HepG2 (cell line): ENCODE results near the gene PDGFRB. TPM values are rescaled to one million over a fixed set of nuclear protein-coding genes. Genes with fewer than 3 reads are reported as not detected.

ENCODE experiments used
- ATAC-seq: fragments of 200-7000 bp; cut with Tn5 transposase; 3 replicates; pipeline ENCODE4 v1.9.1; 2020; ENCODE audit warnings: mild to moderate bottlenecking, moderate library complexity
- BruUV-seq: library from RNA; stranded (reverse); fragments of 400-500 nt; replicated peaks from 2 replicates; lab custom pipeline; 2021; lab: Mats Ljungman, UMichigan
- CTCF ChIA-PET: fragments of 300-600 bp; formaldehyde crosslinking; extraction: SDS; loops from one replicate; lab custom pipeline; 2021; ENCODE audit warnings: low total read pairs, inconsistent platforms, low intra/inter-chr PET ratio; lab: Yijun Ruan, JAX
- POLR2A ChIA-PET: fragments of 350-600 bp; sonication (Branson Sonifier 250); formaldehyde crosslinking; loops from one replicate; lab custom pipeline; 2020; ENCODE audit warnings: antibody characterized with exemption, inconsistent platforms; lab: Yijun Ruan, JAX
- DNase-seq: peaks from one replicate; pipeline ENCODE4 v3.0.0-alpha.2; 2015; ENCODE audit warnings: low spot score
- FAIRE-seq: peaks from 3 replicates; lab custom pipeline; 2011; peaks lifted over from hg19 to GRCh38; lab: Jason Lieb, UNC
- H2AFZ ChIP-seq: one replicate; pipeline ENCODE4 v1.6.1; 2011; ENCODE audit warnings: low read length, inconsistent platforms
- H3K27ac ChIP-seq: fragments of 300-600 bp; 3 replicates; pipeline ENCODE4 v1.8.0; 2011; ENCODE audit warnings: mixed run types, mild to moderate bottlenecking, mixed read lengths, low read length, inconsistent platforms; ENCODE audit not compliant: insufficient read depth; ENCODE audit errors: extremely low read length
- H3K27me3 ChIP-seq, 2 experiments: fragments of 200-600 bp in 1 of 2; 2 replicates in 1 of 2; 3 replicates in 1 of 2; pipeline versions ENCODE4 v1.6.0 to v1.8.0; 2011; ENCODE audit warnings: low read length in 2 of 2, mild to moderate bottlenecking in 2 of 2, moderate library complexity in 2 of 2, inconsistent platforms in 1 of 2; ENCODE audit not compliant: insufficient read depth in 2 of 2, control insufficient read depth in 1 of 2
- H3K36me3 ChIP-seq, 2 experiments: fragments of 200-600 bp in 1 of 2; replicated peaks in 1 of 2; 2 replicates in 1 of 2; 3 replicates in 1 of 2; pipeline versions ENCODE4 v1.5.1 to v1.8.0; 2011; ENCODE audit warnings: low read length in 2 of 2, inconsistent platforms in 1 of 2; ENCODE audit not compliant: insufficient read depth in 2 of 2, control insufficient read depth in 1 of 2
- H3K4me1 ChIP-seq: 2 replicates; pipeline ENCODE4 v1.5.1; 2012; ENCODE audit warnings: low read length, inconsistent platforms; ENCODE audit not compliant: insufficient read depth
- H3K4me2 ChIP-seq: 2 replicates; pipeline ENCODE4 v1.6.0; 2011; ENCODE audit warnings: low read depth, low read length, inconsistent platforms
- H3K4me3 ChIP-seq, 3 experiments: fragments of 200-600 bp in 1 of 3; sonication (generic), shearing (Covaris generic) in 1 of 3; replicated peaks in 1 of 3; 2 replicates each; pipeline ENCODE4 v1.5.1; 2011 to 2016; ENCODE audit warnings: low read length in 3 of 3, inconsistent platforms in 2 of 3, low read depth in 2 of 3, mild to moderate bottlenecking in 2 of 3, control low read depth in 1 of 3, mixed read lengths in 1 of 3; ENCODE audit not compliant: insufficient read depth in 1 of 3
- H3K79me2 ChIP-seq: one replicate; pipeline ENCODE4 v1.6.1; 2011; ENCODE audit warnings: low read length, inconsistent platforms; ENCODE audit not compliant: insufficient read depth
- H3K9ac ChIP-seq: 2 replicates; pipeline ENCODE4 v1.6.0; 2011; ENCODE audit warnings: mild to moderate bottlenecking, low read depth, low read length, inconsistent platforms; ENCODE audit not compliant: insufficient read depth
- H3K9me3 ChIP-seq: 2 replicates; pipeline ENCODE4 v1.5.1; 2012; ENCODE audit warnings: mild to moderate bottlenecking, low read length
- H4K20me1 ChIP-seq: 2 replicates; pipeline ENCODE4 v1.6.0; 2011; ENCODE audit warnings: inconsistent platforms, mild to moderate bottlenecking, low read length, moderate library complexity; ENCODE audit not compliant: insufficient read depth
- ATF1 ChIP-seq: IDR thresholded peaks from 2 replicates; pipeline ENCODE4 v1.6.1; 2016; ENCODE audit warnings: mild to moderate bottlenecking, control low read depth
- DRAP1 ChIP-seq: IDR thresholded peaks from 2 replicates; pipeline ENCODE4 v1.6.1; 2016; ENCODE audit warnings: missing genetic modification reagents, missing compliant biosample characterization
- STAT5B ChIP-seq: sonication (generic); formaldehyde crosslinking; IDR thresholded peaks from 2 replicates; pipeline ENCODE4 v1.4.0; 2020; ENCODE audit warnings: missing genetic modification reagents
- ZNF275 ChIP-seq: sonication (generic); formaldehyde crosslinking; IDR thresholded peaks from 2 replicates; pipeline ENCODE4 v1.8.0; 2022; ENCODE audit warnings: missing genetic modification reagents, mild to moderate bottlenecking, inconsistent platforms, borderline replicate concordance
- ZNF30 ChIP-seq: sonication (generic); formaldehyde crosslinking; IDR thresholded peaks from 2 replicates; pipeline ENCODE4 v1.5.0; 2020; ENCODE audit warnings: mild to moderate bottlenecking, missing genetic modification reagents
- WGBS: methylation state at CpG from one replicate; pipeline ENCODE4 v1.1.6; 2017; ENCODE audit warnings: low lambda C conversion rate; 5-methylcytosine and 5-hydroxymethylcytosine counted together
- in situ Hi-C: cut with HindIII; loops from 2 replicates; pipeline ENCODE4 v1.10.0; 2017; ENCODE audit warnings: low pct_unique_long_range_greater_than_20kb; ENCODE audit not compliant: extremely low pct_ligation_motif_present
- intact Hi-C: fragments of 100-400 bp; cut with micrococcal nuclease; formaldehyde crosslinking; loops from one replicate; pipeline ENCODE4 v1.10.0; 2022; ENCODE audit not compliant: unreplicated experiment
- polyA plus RNA-seq, 8 experiments: library from polyadenylated mRNA; depleted of rRNA in 3 of 8; stranded (reverse) in 7 of 8; unstranded in 1 of 8; fragments of >200 nt; fragmentation: Illumina TruSeq in 4 of 8; extraction: Trizol in 4 of 8; gene quantifications; 2 replicates each; pipeline versions ENCODE4 v1.2.1 to v1.2.3, GENCODE V29; 2011 to 2016; ENCODE audit warnings: low read depth in 4 of 8, missing spikeins in 1 of 8, mixed read lengths in 1 of 8; ENCODE audit not compliant: insufficient read depth in 1 of 8
- total RNA-seq, 5 experiments: library from RNA; depleted of rRNA; stranded (reverse); fragments of >200 nt; fragmentation: Illumina TruSeq; extraction: Trizol; gene quantifications; 2 replicates each; pipeline ENCODE4 v1.2.3, GENCODE V29; 2016; ENCODE audit warnings: low read depth in 1 of 5
- TF ChIP-seq, protein P1 (sequence below): sonication (generic); formaldehyde crosslinking; IDR thresholded peaks from 2 replicates; pipeline ENCODE4; 2020; ENCODE audit warnings: missing genetic modification reagents, mild to moderate bottlenecking, borderline replicate concordance

PDGFRB gene
- total and polyA plus RNA-seq, 2 of the 13 experiments (the other 11 are each of a cell fraction or from before 2014, with no cell fraction given): 4.0 to 21.0 TPM

- H3K9ac ChIP-seq: no peak overlapping the region
- DNase-seq: no peak
- no TSS peak for BruUV-seq
- no peaks in the 10 kb centered on the region; a peak in 1 of 5 replicates for H3K36me3 ChIP-seq
- H3K27me3 ChIP-seq: no peaks in the 10 kb centered on the region
- H3K4me1 ChIP-seq: peaks cover 65% of the 10 kb centered on the region
- TF ChIP-seq ZNF275 (no peak), DRAP1 (CRISPR knock-in tag) (no peak), ZNF30 (CRISPR knock-in tag) (no peak), STAT5B (CRISPR knock-in tag) (no peak), ATF1 (CRISPR knock-in tag) (no peak)
- intact Hi-C loops: no loop called here
- 73% methylated on average over 12 of the region's 12 CpGs for WGBS
- ATAC-seq: no peak
- FAIRE-seq: no peak
- in situ Hi-C loops: no loop called here
- no peak overlapping the region for H3K27ac ChIP-seq
- H3K4me3 ChIP-seq: no peak overlapping the region
- POLR2A ChIA-PET: interaction anchor here (1.2 kb wide), 1 partner anchor 11 kb away, joined by 3 read pairs; no protein-coding TSS in a partner anchor
- no peaks in the 10 kb centered on the region for H3K79me2 ChIP-seq
- no peaks in the 10 kb centered on the region for H4K20me1 ChIP-seq
- H3K9me3 ChIP-seq: no peaks in the 10 kb centered on the region
- no peak overlapping the region for H3K4me2 ChIP-seq
- CTCF ChIA-PET: interaction anchor here (1.1 to 4.2 kb wide), 4 partner anchors 29 to 85 kb away, joined by 3 to 62 read pairs (median 6); no protein-coding TSS in a partner anchor
- no peak overlapping the region for H2AFZ ChIP-seq
Observed at GRCh38 chr5:150131978-150132694, 23.5 kb downstream of the PDGFRB start.

DNA sequence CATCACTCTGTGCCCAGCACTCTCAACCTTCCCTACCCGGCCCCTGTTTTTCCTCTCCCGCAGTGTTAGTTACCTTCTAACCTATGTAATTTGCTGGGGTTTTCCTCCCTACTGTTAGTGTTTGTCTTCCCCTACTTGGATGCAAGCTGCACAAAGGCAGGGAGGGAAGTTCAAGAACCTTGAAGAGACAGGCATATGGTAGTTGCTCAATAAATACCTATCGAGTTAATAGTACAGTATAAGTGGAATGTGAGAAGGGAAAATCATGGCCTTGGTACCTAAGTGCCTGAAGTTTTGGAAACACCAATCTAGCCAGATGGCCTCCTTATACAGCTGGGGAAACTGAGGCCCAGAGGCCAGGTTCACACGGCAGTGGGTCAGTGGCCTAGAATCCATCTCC is 24.2 kb downstream of the PDGFRB start:
- DNase-seq (no peak), ATAC-seq (no peak), FAIRE-seq (no peak)
- Histone ChIP-seq H3K9me3 (no peaks in the 10 kb centered on the region), H3K4me2 (no peak overlapping the region), H3K4me3 (no peak overlapping the region), H3K27me3 (no peaks in the 10 kb centered on the region), H3K4me1 (peaks cover 58% of the 10 kb centered on the region), H4K20me1 (no peaks in the 10 kb centered on the region), H2AFZ (no peak overlapping the region), H3K9ac (no peak overlapping the region), H3K79me2 (no peaks in the 10 kb centered on the region), H3K27ac (no peak overlapping the region), H3K36me3 (no peaks in the 10 kb centered on the region; a peak in 1 of 5 replicates)
- BruUV-seq: no TSS peak
- ChIA-PET CTCF (interaction anchor here (1.1 to 4.2 kb wide), 5 partner anchors 29 to 86 kb away, joined by 3 to 62 read pairs (median 8); no protein-coding TSS in a partner anchor), POLR2A (interaction anchor here (0.7 to 1.2 kb wide), 2 partner anchors 12 kb away, joined by 3 to 4 read pairs; no protein-coding TSS in a partner anchor)
- intact Hi-C loops: no loop called here
- WGBS: 83% methylated on average over 4 of the region's 4 CpGs
- in situ Hi-C loops: no loop called here
- TF ChIP-seq, protein P1, sequence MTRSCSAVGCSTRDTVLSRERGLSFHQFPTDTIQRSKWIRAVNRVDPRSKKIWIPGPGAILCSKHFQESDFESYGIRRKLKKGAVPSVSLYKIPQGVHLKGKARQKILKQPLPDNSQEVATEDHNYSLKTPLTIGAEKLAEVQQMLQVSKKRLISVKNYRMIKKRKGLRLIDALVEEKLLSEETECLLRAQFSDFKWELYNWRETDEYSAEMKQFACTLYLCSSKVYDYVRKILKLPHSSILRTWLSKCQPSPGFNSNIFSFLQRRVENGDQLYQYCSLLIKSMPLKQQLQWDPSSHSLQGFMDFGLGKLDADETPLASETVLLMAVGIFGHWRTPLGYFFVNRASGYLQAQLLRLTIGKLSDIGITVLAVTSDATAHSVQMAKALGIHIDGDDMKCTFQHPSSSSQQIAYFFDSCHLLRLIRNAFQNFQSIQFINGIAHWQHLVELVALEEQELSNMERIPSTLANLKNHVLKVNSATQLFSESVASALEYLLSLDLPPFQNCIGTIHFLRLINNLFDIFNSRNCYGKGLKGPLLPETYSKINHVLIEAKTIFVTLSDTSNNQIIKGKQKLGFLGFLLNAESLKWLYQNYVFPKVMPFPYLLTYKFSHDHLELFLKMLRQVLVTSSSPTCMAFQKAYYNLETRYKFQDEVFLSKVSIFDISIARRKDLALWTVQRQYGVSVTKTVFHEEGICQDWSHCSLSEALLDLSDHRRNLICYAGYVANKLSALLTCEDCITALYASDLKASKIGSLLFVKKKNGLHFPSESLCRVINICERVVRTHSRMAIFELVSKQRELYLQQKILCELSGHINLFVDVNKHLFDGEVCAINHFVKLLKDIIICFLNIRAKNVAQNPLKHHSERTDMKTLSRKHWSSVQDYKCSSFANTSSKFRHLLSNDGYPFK (CRISPR knock-in tag): no peak
